GM12878 (cell line): Measurements from ENCODE around the gene TDRD12. TPM values are rescaled to one million over a fixed set of nuclear protein-coding genes. Genes with fewer than 3 reads are reported as not detected.

Source experiments
- HDAC6 ChIP-seq: fragments of 200-600 bp; sonication (generic); IDR thresholded peaks from one replicate; pipeline ENCODE4 v1.8.0; 2017; ENCODE audit warnings: antibody characterized with exemption; ENCODE audit not compliant: unreplicated experiment
- IRF4 ChIP-seq: IDR thresholded peaks from 2 replicates; pipeline ENCODE4 v1.6.1; 2011; ENCODE audit warnings: low read depth, low read length
- JUND ChIP-seq: IDR thresholded peaks from 2 replicates; pipeline ENCODE4 v1.6.1; 2012; ENCODE audit warnings: low read depth, mild to moderate bottlenecking, low read length, improper control_type of control experiment, moderate library complexity
- POLR2AphosphoS2 ChIP-seq: IDR thresholded peaks from 2 replicates; pipeline ENCODE4 v1.6.1; 2011; ENCODE audit warnings: low read depth, mild to moderate bottlenecking, low read length, improper control_type of control experiment, moderate library complexity
- PRDM15 ChIP-seq: fragments of 450-650 bp; formaldehyde crosslinking; IDR thresholded peaks from 2 replicates; pipeline ENCODE4 v1.4.0; 2020; ENCODE audit warnings: mild to moderate bottlenecking, moderate library complexity
- RUNX3 ChIP-seq: IDR thresholded peaks from 2 replicates; pipeline ENCODE4 v1.6.1; 2012; ENCODE audit warnings: low read length, inconsistent platforms
- SRF ChIP-seq, 2 experiments: IDR thresholded peaks; 2 replicates each; pipeline ENCODE4 v1.6.1; 2011; ENCODE audit warnings: low read depth in 2 of 2, low read length in 2 of 2, mild to moderate bottlenecking in 1 of 2, moderate library complexity in 1 of 2
- USF1 ChIP-seq: IDR thresholded peaks from 2 replicates; pipeline ENCODE4 v1.6.1; 2011; ENCODE audit warnings: borderline replicate concordance, low read depth, mild to moderate bottlenecking, moderate library complexity, mixed read lengths, low read length; ENCODE audit not compliant: insufficient read depth; ENCODE audit errors: extremely low read length
- ZBTB33 ChIP-seq: fragments of 450-650 bp; IDR thresholded peaks from 2 replicates; pipeline ENCODE4 v1.6.1; 2017; ENCODE audit warnings: mild to moderate bottlenecking
- ZNF592 ChIP-seq: fragments of 450-650 bp; IDR thresholded peaks from 2 replicates; pipeline ENCODE4 v1.6.1; 2017; ENCODE audit warnings: mild to moderate bottlenecking, moderate library complexity
- polyA plus RNA-seq, 11 experiments: library from polyadenylated mRNA; depleted of rRNA in 4 of 11; unstranded in 6 of 11; stranded (reverse) in 5 of 11; fragments of >200 nt; fragmentation: Nextera tagmentation in 4 of 11; fragmentation: Illumina TruSeq in 1 of 11; extraction: Ambion mirVana in 4 of 11; extraction: Trizol in 1 of 11; gene quantifications; 1 replicate in 1 of 11; 2 replicates in 10 of 11; pipeline versions ENCODE4 v1.2.1 to v1.2.3, GENCODE V29; 2011 to 2016; ENCODE audit warnings: inconsistent platforms in 2 of 11, missing spikeins in 2 of 11, low read depth in 1 of 11
- total RNA-seq, 4 experiments: library from RNA; depleted of rRNA in 3 of 4; stranded (reverse); fragments of >200 nt in 3 of 4; fragmentation: Illumina TruSeq in 1 of 4; extraction: Trizol in 1 of 4; gene quantifications; 2 replicates each; pipeline versions ENCODE4 v1.2.1 to v1.2.3, GENCODE V29; 2013 to 2021
- TF ChIP-seq, protein P1 (sequence below): IDR thresholded peaks from 2 replicates; pipeline ENCODE4 v1.6.1; 2012; ENCODE audit warnings: mild to moderate bottlenecking, low read depth, low read length
- TF ChIP-seq, protein P2 (sequence below): IDR thresholded peaks from 2 replicates; pipeline ENCODE4 v1.6.1; 2012; ENCODE audit warnings: low read depth, low read length, improper control_type of control experiment

TDRD12 gene
- total and polyA plus RNA-seq, 10 of the 15 experiments (the other 5 are each of a cell fraction or from before 2014, with no cell fraction given): 0.08 to 0.15 TPM; not detected in 8

- no peak for TF ChIP-seq PRDM15 (CRISPR knock-in tag)
- TF ChIP-seq ZNF592: no peak
- peak; percentile 23 for TF ChIP-seq HDAC6
- TF ChIP-seq JUND: no peak
- TF ChIP-seq, protein P1, sequence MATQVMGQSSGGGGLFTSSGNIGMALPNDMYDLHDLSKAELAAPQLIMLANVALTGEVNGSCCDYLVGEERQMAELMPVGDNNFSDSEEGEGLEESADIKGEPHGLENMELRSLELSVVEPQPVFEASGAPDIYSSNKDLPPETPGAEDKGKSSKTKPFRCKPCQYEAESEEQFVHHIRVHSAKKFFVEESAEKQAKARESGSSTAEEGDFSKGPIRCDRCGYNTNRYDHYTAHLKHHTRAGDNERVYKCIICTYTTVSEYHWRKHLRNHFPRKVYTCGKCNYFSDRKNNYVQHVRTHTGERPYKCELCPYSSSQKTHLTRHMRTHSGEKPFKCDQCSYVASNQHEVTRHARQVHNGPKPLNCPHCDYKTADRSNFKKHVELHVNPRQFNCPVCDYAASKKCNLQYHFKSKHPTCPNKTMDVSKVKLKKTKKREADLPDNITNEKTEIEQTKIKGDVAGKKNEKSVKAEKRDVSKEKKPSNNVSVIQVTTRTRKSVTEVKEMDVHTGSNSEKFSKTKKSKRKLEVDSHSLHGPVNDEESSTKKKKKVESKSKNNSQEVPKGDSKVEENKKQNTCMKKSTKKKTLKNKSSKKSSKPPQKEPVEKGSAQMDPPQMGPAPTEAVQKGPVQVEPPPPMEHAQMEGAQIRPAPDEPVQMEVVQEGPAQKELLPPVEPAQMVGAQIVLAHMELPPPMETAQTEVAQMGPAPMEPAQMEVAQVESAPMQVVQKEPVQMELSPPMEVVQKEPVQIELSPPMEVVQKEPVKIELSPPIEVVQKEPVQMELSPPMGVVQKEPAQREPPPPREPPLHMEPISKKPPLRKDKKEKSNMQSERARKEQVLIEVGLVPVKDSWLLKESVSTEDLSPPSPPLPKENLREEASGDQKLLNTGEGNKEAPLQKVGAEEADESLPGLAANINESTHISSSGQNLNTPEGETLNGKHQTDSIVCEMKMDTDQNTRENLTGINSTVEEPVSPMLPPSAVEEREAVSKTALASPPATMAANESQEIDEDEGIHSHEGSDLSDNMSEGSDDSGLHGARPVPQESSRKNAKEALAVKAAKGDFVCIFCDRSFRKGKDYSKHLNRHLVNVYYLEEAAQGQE: no peak
- TF ChIP-seq USF1: no peak
- TF ChIP-seq, protein P2, sequence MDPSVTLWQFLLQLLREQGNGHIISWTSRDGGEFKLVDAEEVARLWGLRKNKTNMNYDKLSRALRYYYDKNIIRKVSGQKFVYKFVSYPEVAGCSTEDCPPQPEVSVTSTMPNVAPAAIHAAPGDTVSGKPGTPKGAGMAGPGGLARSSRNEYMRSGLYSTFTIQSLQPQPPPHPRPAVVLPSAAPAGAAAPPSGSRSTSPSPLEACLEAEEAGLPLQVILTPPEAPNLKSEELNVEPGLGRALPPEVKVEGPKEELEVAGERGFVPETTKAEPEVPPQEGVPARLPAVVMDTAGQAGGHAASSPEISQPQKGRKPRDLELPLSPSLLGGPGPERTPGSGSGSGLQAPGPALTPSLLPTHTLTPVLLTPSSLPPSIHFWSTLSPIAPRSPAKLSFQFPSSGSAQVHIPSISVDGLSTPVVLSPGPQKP: no peak
- no peak for TF ChIP-seq SRF (IDR thresholded peaks at IDR 0.05; ENCODE audit: low read depth in 2 of 2, low read length in 2 of 2)
- TF ChIP-seq POLR2AphosphoS2: no peak
- TF ChIP-seq RUNX3: peak; percentile 66
- TF ChIP-seq ZBTB33: no peak
- no peak for TF ChIP-seq IRF4
Observed at GRCh38 chr19:32691952-32692726, 27.4 kb upstream of the TDRD12 start (continued).
